Neuronal stem cell (in vitro differentiated cells): ENCODE results near the gene RSPRY1.

ENCODE experiments used
- DNase-seq: peaks from one replicate; pipeline ENCODE4 v3.0.0-alpha.2; 2013; ENCODE audit warnings: low spot score
- H2AFZ ChIP-seq: one replicate; pipeline ENCODE4 v1.6.1; 2013; ENCODE audit warnings: mild to moderate bottlenecking, low read length, inconsistent platforms
- H2AK5ac ChIP-seq: 2 replicates; pipeline ENCODE4 v1.6.1; 2013; ENCODE audit warnings: low read depth, mild to moderate bottlenecking, inconsistent platforms, low read length, moderate library complexity, mixed read lengths
- H2BK120ac ChIP-seq: 2 replicates; pipeline ENCODE4 v1.6.1; 2013; ENCODE audit warnings: low read depth, mild to moderate bottlenecking, inconsistent platforms, low read length, moderate library complexity, mixed read lengths
- H2BK12ac ChIP-seq: one replicate; pipeline ENCODE4 v1.6.1; 2013; ENCODE audit warnings: low read length, inconsistent platforms
- H2BK15ac ChIP-seq: 2 replicates; pipeline ENCODE4 v1.6.1; 2013; ENCODE audit warnings: mild to moderate bottlenecking, low read length, inconsistent platforms, mixed read lengths
- H2BK5ac ChIP-seq: one replicate; pipeline ENCODE4 v1.6.1; 2013; ENCODE audit warnings: inconsistent platforms, mild to moderate bottlenecking, low read length, moderate library complexity
- H3K14ac ChIP-seq: one replicate; pipeline ENCODE4 v1.6.1; 2013; ENCODE audit warnings: low read length, inconsistent platforms
- H3K18ac ChIP-seq: 2 replicates; pipeline ENCODE4 v1.6.1; 2013; ENCODE audit warnings: low read length, inconsistent platforms
- H3K23ac ChIP-seq: 2 replicates; pipeline ENCODE4 v1.6.1; 2013; ENCODE audit warnings: low read depth, mild to moderate bottlenecking, mixed read lengths, low read length, inconsistent platforms; ENCODE audit not compliant: poor library complexity
- H3K27ac ChIP-seq: replicated peaks from 3 replicates; pipeline ENCODE4 v1.5.1; 2013; ENCODE audit warnings: low read length, inconsistent platforms
- H3K27me3 ChIP-seq, 3 experiments: 2 replicates each; pipeline ENCODE4 v1.6.1; 2013; ENCODE audit warnings: low read length in 3 of 3, mild to moderate bottlenecking in 2 of 3, inconsistent platforms in 1 of 3, low read depth in 1 of 3, mixed read lengths in 1 of 3, moderate library complexity in 1 of 3; ENCODE audit not compliant: control insufficient read depth in 3 of 3, insufficient read depth in 3 of 3
- H3K36me3 ChIP-seq, 2 donors: replicated peaks in 1 of 2; 2 replicates each; pipeline ENCODE4 v1.6.1; 2013; ENCODE audit warnings: low read length in 2 of 2; ENCODE audit not compliant: control insufficient read depth in 2 of 2, insufficient read depth in 2 of 2
- H3K4ac ChIP-seq: 2 replicates; pipeline ENCODE4 v1.6.1; 2013; ENCODE audit warnings: inconsistent platforms, mild to moderate bottlenecking, low read length, moderate library complexity
- H3K4me1 ChIP-seq, 2 donors: 1 replicate in 1 of 2; 2 replicates in 1 of 2; pipeline ENCODE4 v1.6.1; 2013; ENCODE audit warnings: low read length in 2 of 2, low read depth in 1 of 2; ENCODE audit not compliant: control insufficient read depth in 2 of 2, insufficient read depth in 1 of 2
- H3K4me2 ChIP-seq: one replicate; pipeline ENCODE4 v1.6.1; 2013; ENCODE audit warnings: mild to moderate bottlenecking, low read length, inconsistent platforms; ENCODE audit not compliant: insufficient read depth, poor library complexity, severe bottlenecking
- H3K4me3 ChIP-seq, 2 donors: 2 replicates each; pipeline ENCODE4 v1.5.1; 2013; ENCODE audit warnings: low read length in 2 of 2, mild to moderate bottlenecking in 2 of 2, inconsistent platforms in 1 of 2, moderate library complexity in 1 of 2
- H3K79me1 ChIP-seq: one replicate; pipeline ENCODE4 v1.6.1; 2013; ENCODE audit warnings: low read depth, mild to moderate bottlenecking, inconsistent platforms, low read length, moderate library complexity
- H3K9ac ChIP-seq: one replicate; pipeline ENCODE4 v1.6.1; 2013; ENCODE audit warnings: mild to moderate bottlenecking, low read depth, low read length, inconsistent platforms; ENCODE audit not compliant: poor library complexity
- H3K9me3 ChIP-seq, 2 donors: replicated peaks in 1 of 2; 2 replicates each; pipeline versions ENCODE3 to v1.6.1; 2013; ENCODE audit warnings: low read length in 2 of 2, mild to moderate bottlenecking in 2 of 2, inconsistent platforms in 1 of 2, low read depth in 1 of 2, mixed read lengths in 1 of 2, moderate library complexity in 1 of 2; ENCODE audit not compliant: control insufficient read depth in 2 of 2, insufficient read depth in 1 of 2
- H4K8ac ChIP-seq: one replicate; pipeline ENCODE4 v1.6.1; 2013; ENCODE audit warnings: low read depth, mild to moderate bottlenecking, inconsistent platforms, low read length, moderate library complexity
- H4K91ac ChIP-seq: one replicate; pipeline ENCODE4 v1.6.1; 2013; ENCODE audit warnings: low read length, low read depth, mild to moderate bottlenecking, inconsistent platforms; ENCODE audit not compliant: poor library complexity
- WGBS, 2 donors: extraction: QIAGEN DNeasy Blood & Tissue Kit; methylation state at CpG; one replicate each; pipeline ENCODE4 v1.1.7; 2013; ENCODE audit warnings: missing lambda C conversion rate in 2 of 2, mixed read lengths in 1 of 2; ENCODE audit not compliant: insufficient read length in 2 of 2, insufficient replicate concordance in 1 of 2; ENCODE audit errors: extremely low coverage in 2 of 2; 5-methylcytosine and 5-hydroxymethylcytosine counted together

The RSPRY1 gene

GRCh38 chr16:57138281-57138935 lies 47.7 kb upstream of the RSPRY1 start:
- Histone ChIP-seq H3K79me1 (no peaks in the 10 kb centered on the region), H3K18ac (no peak overlapping the region), H3K4ac (no peak overlapping the region), H3K23ac (no peak overlapping the region), H4K8ac (no peak overlapping the region), H3K9ac (no peak overlapping the region), H2BK120ac (no peak overlapping the region), H3K4me2 (no peak overlapping the region), H3K4me1 (peaks cover 7% of the 10 kb centered on the region in 2 donors), H3K27ac (no peak overlapping the region), H2BK15ac (peak overlapping the region; percentile 30), H2AK5ac (peak overlapping the region; percentile 18), H3K14ac (no peak overlapping the region), H4K91ac (no peak overlapping the region), H2AFZ (no peak overlapping the region), H3K9me3 (no peaks in the 10 kb centered on the region), H3K4me3 (no peak overlapping the region), H3K36me3 (peaks cover 5 to 39% of the 10 kb centered on the region in 2 donors), H2BK12ac (no peak overlapping the region), H3K27me3 (no peaks in the 10 kb centered on the region), H2BK5ac (peak overlapping the region; percentile 20)
- WGBS, 2 donors, result no CpG with 5 or more reads among the region's 10 CpGs
- DNase-seq, result no peak

- Histone ChIP-seq H2BK15ac (peak overlapping the region; percentile 24), H4K91ac (no peak overlapping the region), H2AK5ac (no peak overlapping the region), H4K8ac (no peak overlapping the region), H3K4me2 (no peak overlapping the region), H2BK120ac (no peak overlapping the region), H3K36me3 (peaks cover 5 to 41% of the 10 kb centered on the region in 2 donors), H3K23ac (no peak overlapping the region), H3K4me1 (peaks cover 13 to 27% of the 10 kb centered on the region in 2 donors), H3K27me3 (no peaks in the 10 kb centered on the region), H3K18ac (peak overlapping the region; percentile 30), H2AFZ (no peak overlapping the region), H3K27ac (no peak overlapping the region), H3K14ac (no peak overlapping the region), H2BK12ac (no peak overlapping the region), H3K79me1 (no peaks in the 10 kb centered on the region), H3K4me3 (no peak overlapping the region), H3K9ac (peak overlapping the region; percentile 54), H3K9me3 (no peaks in the 10 kb centered on the region), H3K4ac (no peak overlapping the region), H2BK5ac (no peak overlapping the region)
- no CpG with 5 or more reads among the region's 7 CpGs for WGBS, 2 donors
- no peak for DNase-seq
Measured at GRCh38 chr16:57140931-57141668, 45.0 kb upstream of the RSPRY1 start.

GRCh38 chr16:57141822-57142631 lies 44.1 kb upstream of the RSPRY1 start:
- peak overlapping the region; percentile 46 for H3K23ac ChIP-seq
- peak overlapping the region; percentile 14 for H2BK120ac ChIP-seq
- H3K4me3 ChIP-seq, result no peak overlapping the region
- no peaks in the 10 kb centered on the region for H3K27me3 ChIP-seq
- H3K36me3 ChIP-seq, result peaks cover 5 to 41% of the 10 kb centered on the region in 2 donors
- H3K27ac ChIP-seq, result no peak overlapping the region
- H3K18ac ChIP-seq, result peak overlapping the region; percentile 56
- H3K4ac ChIP-seq, result no peak overlapping the region
- peak overlapping the region; percentile 80 for H2AK5ac ChIP-seq
- DNase-seq, result no peak
- H3K9ac ChIP-seq, result peak overlapping the region; percentile 54
- no peak overlapping the region for H3K14ac ChIP-seq
- H4K91ac ChIP-seq, result no peak overlapping the region
- H2BK15ac ChIP-seq, result peak overlapping the region; percentile 95
- H2AFZ ChIP-seq, result no peak overlapping the region
- no peaks in the 10 kb centered on the region for H3K9me3 ChIP-seq
- no peak overlapping the region for H2BK5ac ChIP-seq
- no peaks in the 10 kb centered on the region for H3K79me1 ChIP-seq
- peaks cover 18 to 36% of the 10 kb centered on the region in 2 donors for H3K4me1 ChIP-seq
- H3K4me2 ChIP-seq, result no peak overlapping the region
- peak overlapping the region; percentile 23 for H2BK12ac ChIP-seq
- H4K8ac ChIP-seq, result no peak overlapping the region
- 100% methylated on average over 1 of the region's 16 CpGs; no CpG with 5 or more reads in 1 of the 2 donors for WGBS, 2 donors
